K562 (cell line): ENCODE measurements around the gene PEX10. TPM values are rescaled to one million over a fixed set of nuclear protein-coding genes. Genes with fewer than 3 reads are reported as not detected.

Source experiments
- ATF7 ChIP-seq: fragments of 450-650 bp; IDR thresholded peaks from 2 replicates; pipeline ENCODE4 v1.7.1; 2014; ENCODE audit warnings: mild to moderate bottlenecking, moderate library complexity
- BCL6 ChIP-seq: fragments of 250-450 bp; sonication (Bioruptor Pico); IDR thresholded peaks from 2 replicates; pipeline ENCODE4 v1.4.0; 2020
- ELF2 ChIP-seq: fragments of 250-450 bp; sonication (Bioruptor Pico); IDR thresholded peaks from 2 replicates; pipeline ENCODE4 v1.5.0; 2021; ENCODE audit warnings: mild to moderate bottlenecking
- ETV1 ChIP-seq: fragments of 450-650 bp; conservative IDR thresholded peaks from 2 replicates; pipeline ENCODE4 v1.6.1; 2016; ENCODE audit warnings: missing genetic modification characterization, control low read depth, low read depth, missing compliant biosample characterization
- ETV5 ChIP-seq: sonication (generic); formaldehyde crosslinking; IDR thresholded peaks from 2 replicates; pipeline ENCODE4 v1.4.0; 2020; ENCODE audit warnings: low read depth, mild to moderate bottlenecking, missing genetic modification reagents
- ETV6 ChIP-seq, 3 experiments: fragments of 150-350 bp in 1 of 3; sonication (generic) in 1 of 3; formaldehyde crosslinking in 1 of 3; IDR thresholded peaks; 2 replicates each; pipeline versions ENCODE4 v1.6.1 to v1.8.0; 2014 to 2022; ENCODE audit warnings: borderline replicate concordance in 2 of 3, low read depth in 2 of 3, antibody characterized with exemption in 1 of 3, low read length in 1 of 3, mild to moderate bottlenecking in 1 of 3, missing genetic modification reagents in 1 of 3
- FIP1L1 ChIP-seq: fragments of 200-400 bp; formaldehyde crosslinking; IDR thresholded peaks from 2 replicates; pipeline ENCODE4 v1.6.1; 2018; ENCODE audit warnings: mild to moderate bottlenecking, low read depth, low read length; ENCODE audit not compliant: poor library complexity, severe bottlenecking
- FOXM1 ChIP-seq, 2 experiments: fragments of 450-650 bp in 1 of 2; sonication (generic) in 1 of 2; formaldehyde crosslinking in 1 of 2; IDR thresholded peaks; 2 replicates each; pipeline versions ENCODE4 v1.6.1 to v1.9.0; 2017 to 2022; ENCODE audit warnings: low read depth in 2 of 2, mild to moderate bottlenecking in 2 of 2, missing genetic modification reagents in 1 of 2, moderate library complexity in 1 of 2
- GABPA ChIP-seq: fragments of 200-800 bp; sonication (Bioruptor generic); conservative IDR thresholded peaks from 2 replicates; pipeline ENCODE4 v1.6.1; 2016; ENCODE audit warnings: low read depth, missing genetic modification characterization, missing compliant biosample characterization
- GABPB1 ChIP-seq: sonication (generic); formaldehyde crosslinking; IDR thresholded peaks from 2 replicates; pipeline ENCODE4 v1.8.0; 2022; ENCODE audit warnings: mild to moderate bottlenecking, missing genetic modification reagents
- HMG20B ChIP-seq: fragments of 250-450 bp; sonication (Bioruptor Pico); IDR thresholded peaks from 2 replicates; pipeline ENCODE4 v1.5.0; 2021; ENCODE audit warnings: mild to moderate bottlenecking
- MAFK ChIP-seq: IDR thresholded peaks from 2 replicates; pipeline ENCODE4 v1.6.1; 2011; ENCODE audit warnings: low read length, improper control_type of control experiment
- MCM7 ChIP-seq, 2 experiments: fragments of 450-650 bp; IDR thresholded peaks; 2 replicates each; pipeline ENCODE4 v1.6.1; 2016 to 2018
- NR2C1 ChIP-seq, 2 experiments: fragments of 450-650 bp; IDR thresholded peaks; 2 replicates each; pipeline ENCODE4 v1.6.1; 2017; ENCODE audit warnings: mild to moderate bottlenecking in 2 of 2, antibody characterized with exemption in 1 of 2, inconsistent platforms in 1 of 2, missing compliant biosample characterization in 1 of 2, missing genetic modification characterization in 1 of 2
- POLR2AphosphoS5 ChIP-seq: IDR thresholded peaks from 2 replicates; pipeline ENCODE4 v1.6.1; 2011; ENCODE audit warnings: mild to moderate bottlenecking, low read depth, low read length, moderate library complexity; ENCODE audit not compliant: control insufficient read depth, insufficient read depth
- POLR2G ChIP-seq: fragments of 200-400 bp; formaldehyde crosslinking; IDR thresholded peaks from 2 replicates; pipeline ENCODE4 v1.6.1; 2017; ENCODE audit warnings: low read depth, mild to moderate bottlenecking, antibody characterized with exemption, low read length, moderate library complexity
- PRMT5 ChIP-seq: sonication (generic); formaldehyde crosslinking; IDR thresholded peaks from 2 replicates; pipeline ENCODE4 v1.5.0; 2020; ENCODE audit warnings: missing genetic modification reagents
- SUPT5H ChIP-seq: fragments of 450-650 bp; IDR thresholded peaks from 2 replicates; pipeline ENCODE4 v1.6.1; 2016
- WHSC1 ChIP-seq: IDR thresholded peaks from one replicate; pipeline ENCODE4 v1.6.1; 2012; ENCODE audit warnings: low read length, control low read depth, inconsistent platforms
- ZNF121 ChIP-seq: sonication (generic); formaldehyde crosslinking; conservative IDR thresholded peaks from 2 replicates; pipeline ENCODE4 v1.8.0; 2022; ENCODE audit warnings: missing genetic modification reagents
- polyA plus RNA-seq, 8 experiments: library from polyadenylated mRNA; depleted of rRNA in 4 of 8; stranded (reverse) in 5 of 8; unstranded in 3 of 8; fragments of >200 nt; fragmentation: Nextera tagmentation in 2 of 8; fragmentation: Illumina TruSeq in 1 of 8; extraction: Ambion mirVana in 2 of 8; extraction: Trizol in 1 of 8; gene quantifications; 2 replicates each; pipeline versions ENCODE4 v1.2.1 to v1.2.3, GENCODE V29; 2011 to 2014; ENCODE audit warnings: inconsistent platforms in 1 of 8, missing spikeins in 1 of 8
- total RNA-seq, 7 experiments: library from RNA; depleted of rRNA in 6 of 7; stranded (reverse); fragments of >200 nt in 6 of 7; fragmentation: Illumina TruSeq in 2 of 7; extraction: Trizol in 2 of 7; gene quantifications; 2 replicates each; pipeline versions ENCODE4 v1.2.1 to v1.2.3, GENCODE V29; 2011 to 2021; ENCODE audit warnings: low replicate concordance in 1 of 7
- TF ChIP-seq, protein P1 (sequence below): fragments of 250-450 bp; sonication (Bioruptor Pico); IDR thresholded peaks from 2 replicates; pipeline ENCODE4 v1.5.0; 2021; ENCODE audit warnings: mild to moderate bottlenecking, moderate library complexity
- TF ChIP-seq, protein P2 (sequence below): sonication (generic); formaldehyde crosslinking; IDR thresholded peaks from 2 replicates; pipeline ENCODE4 v1.9.0; 2022; ENCODE audit warnings: mild to moderate bottlenecking, missing genetic modification reagents

The PEX10 gene
- total and polyA plus RNA-seq, 9 of the 15 experiments (the other 6 are each of a cell fraction or from before 2014, with no cell fraction given) = 0.03 to 26.2 (median 8.7) TPM

DNA sequence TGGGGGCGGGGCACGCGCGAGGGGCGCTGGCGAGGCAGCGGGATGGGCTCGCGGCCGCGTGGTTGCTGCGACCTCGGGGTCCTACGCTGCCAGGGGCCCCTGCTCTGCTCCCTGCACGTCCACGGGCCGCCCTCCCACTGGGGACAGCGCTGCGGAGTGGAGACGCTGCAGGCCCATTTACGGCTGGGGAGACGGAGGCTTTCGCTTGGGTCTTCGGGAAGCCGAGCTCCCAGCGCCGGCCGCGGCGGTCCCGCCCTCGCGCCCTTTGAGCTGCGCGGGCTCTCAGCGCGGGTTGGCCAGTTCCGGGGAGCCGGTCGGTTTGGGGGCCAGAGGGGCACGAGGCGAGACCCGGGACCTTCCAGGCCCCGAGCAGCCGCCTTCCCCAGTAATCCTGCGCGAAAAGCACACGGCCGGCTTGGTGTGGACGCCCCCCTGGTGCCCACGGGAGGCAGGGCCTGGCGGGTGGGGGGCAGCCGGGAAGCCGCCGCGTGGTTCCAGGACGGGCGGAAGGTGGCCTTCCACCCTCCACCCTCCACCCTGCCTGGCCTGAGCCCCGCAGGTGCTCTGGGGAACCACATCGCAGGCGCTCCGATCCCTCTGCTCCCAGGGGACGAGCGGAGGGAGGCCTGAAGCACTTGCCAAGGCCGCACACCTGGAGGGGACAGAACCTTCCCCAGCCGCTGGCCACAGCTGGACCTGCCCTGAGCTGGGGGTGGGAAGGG lies 570 bp upstream of the PEX10 start (continued):
- TF ChIP-seq ELF2 (no peak), ETV6 (IDR thresholded peaks at IDR 0.05; ENCODE audit: borderline replicate concordance in 1 of 2, low read depth in 2 of 2, low read length in 1 of 2) (no peak), ETV6 (CRISPR knock-in tag; IDR thresholded peaks at IDR 0.05; ENCODE audit: borderline replicate concordance) (no peak), FIP1L1 (no peak), GABPB1 (CRISPR knock-in tag) (no peak; the same call in 1 of the 2 replicates), ATF7 (no peak), MAFK (no peak), ZNF121 (no peak), POLR2AphosphoS5 (no peak), POLR2G (peak; percentile 77), BCL6 (CRISPR knock-in tag) (no peak), SUPT5H (peak; percentile 71), ETV1 (tag) (no peak), ETV5 (CRISPR knock-in tag) (no peak; the same call in 1 of the 2 replicates), PRMT5 (CRISPR knock-in tag) (no peak), MCM7 (IDR thresholded peaks at IDR 0.05) (no peak), NR2C1 (IDR thresholded peaks at IDR 0.05) (no peak), NR2C1 (tag; IDR thresholded peaks at IDR 0.05) (no peak), FOXM1 (IDR thresholded peaks at IDR 0.05; ENCODE audit: low read depth) (no peak), FOXM1 (CRISPR knock-in tag; IDR thresholded peaks at IDR 0.05; ENCODE audit: low read depth) (no peak), HMG20B (CRISPR knock-in tag) (no peak), WHSC1 (no peak), GABPA (peak; percentile 61; the same call in 1 of the 2 replicates)
- TF ChIP-seq, protein P1, sequence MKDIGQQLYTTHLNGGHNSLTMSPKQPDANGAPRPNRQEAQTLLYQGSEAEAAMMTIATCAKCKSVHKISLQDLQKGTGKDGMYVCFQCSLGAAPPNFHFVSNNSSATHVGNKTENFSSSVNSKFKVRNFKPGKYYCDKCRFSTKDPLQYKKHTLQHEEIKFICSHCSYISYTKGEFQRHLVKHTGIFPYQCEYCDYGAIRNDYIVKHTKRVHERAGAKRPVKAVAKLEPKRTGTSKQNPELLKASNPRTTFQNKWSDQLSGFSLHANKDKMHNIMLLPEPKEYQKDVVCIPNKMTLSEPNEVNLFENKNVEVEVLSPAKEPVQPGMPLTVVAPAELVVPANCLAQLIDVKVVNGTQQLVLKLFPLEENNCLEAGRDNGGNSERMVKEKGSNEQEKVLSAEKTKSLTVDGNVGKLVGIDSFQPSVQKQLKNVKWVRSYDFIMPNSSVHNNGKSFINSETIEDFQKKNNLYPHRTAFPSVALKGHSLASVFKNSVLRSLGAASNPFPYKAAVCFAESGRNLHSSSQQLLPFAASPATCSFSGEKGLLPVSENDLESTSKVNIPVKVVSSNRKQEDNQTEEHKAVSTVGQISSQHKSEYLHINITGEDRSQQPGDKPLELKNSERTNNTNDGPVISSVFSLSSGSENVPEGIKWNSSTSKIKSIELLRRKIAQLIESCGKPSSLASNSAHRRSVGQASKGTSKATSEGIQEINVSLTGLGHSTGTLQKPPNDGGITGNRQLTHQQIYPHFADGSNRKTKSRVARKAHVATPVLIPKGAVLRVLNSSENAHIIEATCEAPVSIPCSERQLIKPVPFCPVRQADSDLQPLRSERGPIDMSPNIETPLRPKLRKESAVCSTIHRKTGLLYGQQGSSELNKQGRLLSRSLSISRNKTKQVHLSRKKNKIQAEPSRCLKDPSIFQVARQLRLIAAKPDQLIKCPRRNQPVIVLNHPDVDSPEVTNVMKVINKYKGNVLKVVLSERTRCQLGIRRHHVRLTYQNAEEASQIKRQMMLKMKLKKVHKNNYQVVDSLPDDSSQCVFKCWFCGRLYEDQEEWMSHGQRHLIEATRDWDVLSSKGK (CRISPR knock-in tag) = no peak
- TF ChIP-seq, protein P2, sequence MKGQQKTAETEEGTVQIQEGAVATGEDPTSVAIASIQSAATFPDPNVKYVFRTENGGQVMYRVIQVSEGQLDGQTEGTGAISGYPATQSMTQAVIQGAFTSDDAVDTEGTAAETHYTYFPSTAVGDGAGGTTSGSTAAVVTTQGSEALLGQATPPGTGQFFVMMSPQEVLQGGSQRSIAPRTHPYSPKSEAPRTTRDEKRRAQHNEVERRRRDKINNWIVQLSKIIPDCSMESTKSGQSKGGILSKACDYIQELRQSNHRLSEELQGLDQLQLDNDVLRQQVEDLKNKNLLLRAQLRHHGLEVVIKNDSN = no peak
